Parathyroid adenoma (tissue), 2 donors: ENCODE measurements around the gene ZNF672.

Experiments used
- H2AFZ ChIP-seq: fragments of 300-600 bp; sonication (generic); one replicate; pipeline ENCODE4 v1.7.0; 2017; ENCODE audit warnings: antibody characterized with exemption, mild to moderate bottlenecking
- H3K27ac ChIP-seq: fragments of 300-600 bp; sonication (generic); one replicate; pipeline ENCODE4 v1.7.0; 2017
- H3K27me3 ChIP-seq: fragments of 300-600 bp; sonication (generic); one replicate; pipeline ENCODE4 v1.7.0; 2017; ENCODE audit warnings: low read length; ENCODE audit not compliant: control insufficient read depth, insufficient read depth
- H3K36me3 ChIP-seq: fragments of 300-600 bp; sonication (generic); one replicate; pipeline ENCODE4 v1.7.0; 2017; ENCODE audit warnings: low read length; ENCODE audit not compliant: control insufficient read depth, insufficient read depth
- H3K4me1 ChIP-seq: fragments of 300-600 bp; sonication (generic); one replicate; pipeline ENCODE4 v1.7.0; 2017; ENCODE audit warnings: control low read depth
- H3K4me2 ChIP-seq: fragments of 300-600 bp; sonication (generic); one replicate; pipeline ENCODE4 v1.7.0; 2017; ENCODE audit warnings: low read length
- H3K4me3 ChIP-seq: fragments of 300-600 bp; sonication (generic); one replicate; pipeline ENCODE4 v1.7.0; 2017; ENCODE audit warnings: low read depth, low read length
- H3K79me2 ChIP-seq: fragments of 300-600 bp; sonication (generic); one replicate; pipeline ENCODE4 v1.7.0; 2017; ENCODE audit warnings: control low read depth
- H3K9ac ChIP-seq: fragments of 300-600 bp; sonication (generic); one replicate; pipeline ENCODE4 v1.7.0; 2017; ENCODE audit warnings: mild to moderate bottlenecking
- H3K9me3 ChIP-seq: fragments of 300-600 bp; sonication (generic); one replicate; pipeline ENCODE4 v1.7.0; 2017; ENCODE audit warnings: low read length; ENCODE audit not compliant: control insufficient read depth
- CTCF ChIP-seq: fragments of 300-600 bp; sonication (generic); IDR thresholded peaks from one replicate; pipeline ENCODE4 v1.7.0; 2017; ENCODE audit warnings: antibody characterized with exemption, mild to moderate bottlenecking
- donor health status: primary hyperparathyroidism.

Gene ZNF672

GRCh38 chr1:248839168-248839555 lies 1.1 kb downstream of the ZNF672 start:
- no peak for TF ChIP-seq CTCF
- Histone ChIP-seq H3K4me3 (peak overlapping the region; percentile 87), H3K27ac (peak overlapping the region; percentile 98), H2AFZ (peak overlapping the region; percentile 88), H3K79me2 (peaks cover 9% of the 10 kb centered on the region), H3K9me3 (no peaks in the 10 kb centered on the region), H3K9ac (peak overlapping the region; percentile 93), H3K36me3 (no peaks in the 10 kb centered on the region), H3K27me3 (no peaks in the 10 kb centered on the region), H3K4me2 (peak overlapping the region; percentile 79), H3K4me1 (no peaks in the 10 kb centered on the region)

GRCh38 chr1:248840946-248841345 lies 2.9 kb downstream of the ZNF672 start:
- Histone ChIP-seq H3K36me3 (no peaks in the 10 kb centered on the region), H3K4me3 (no peak overlapping the region), H3K79me2 (peaks cover 9% of the 10 kb centered on the region), H3K27me3 (no peaks in the 10 kb centered on the region), H3K4me2 (no peak overlapping the region), H3K9ac (no peak overlapping the region), H3K9me3 (no peaks in the 10 kb centered on the region), H3K27ac (no peak overlapping the region), H3K4me1 (no peaks in the 10 kb centered on the region), H2AFZ (no peak overlapping the region)
- TF ChIP-seq CTCF, result no peak

GRCh38 chr1:248841702-248842395 lies 3.8 kb downstream of the ZNF672 start:
- peaks cover 9% of the 10 kb centered on the region for H3K79me2 ChIP-seq
- H2AFZ ChIP-seq, result no peak overlapping the region
- no peak overlapping the region for H3K9ac ChIP-seq
- TF ChIP-seq CTCF, result peak; percentile 22
- H3K27ac ChIP-seq, result no peak overlapping the region
- no peaks in the 10 kb centered on the region for H3K9me3 ChIP-seq
- no peaks in the 10 kb centered on the region for H3K36me3 ChIP-seq
- H3K4me3 ChIP-seq, result no peak overlapping the region
- H3K4me2 ChIP-seq, result no peak overlapping the region
- H3K27me3 ChIP-seq, result no peaks in the 10 kb centered on the region
- no peaks in the 10 kb centered on the region for H3K4me1 ChIP-seq

GRCh38 chr1:248842781-248843331 lies 4.8 kb downstream of the ZNF672 start:
- H3K9me3 ChIP-seq, result no peaks in the 10 kb centered on the region
- H3K4me1 ChIP-seq, result no peaks in the 10 kb centered on the region
- H3K27ac ChIP-seq, result no peak overlapping the region
- H3K4me2 ChIP-seq, result no peak overlapping the region
- peaks cover 9% of the 10 kb centered on the region for H3K79me2 ChIP-seq
- no peak overlapping the region for H3K9ac ChIP-seq
- no peaks in the 10 kb centered on the region for H3K27me3 ChIP-seq
- no peaks in the 10 kb centered on the region for H3K36me3 ChIP-seq
- H3K4me3 ChIP-seq, result no peak overlapping the region
- H2AFZ ChIP-seq, result no peak overlapping the region
- no peak for TF ChIP-seq CTCF

GRCh38 chr1:248843687-248844086 lies 5.7 kb downstream of the ZNF672 start:
- TF ChIP-seq CTCF, result no peak
- no peak overlapping the region for H3K4me2 ChIP-seq
- peaks cover 9% of the 10 kb centered on the region for H3K79me2 ChIP-seq
- no peaks in the 10 kb centered on the region for H3K27me3 ChIP-seq
- no peak overlapping the region for H2AFZ ChIP-seq
- H3K4me1 ChIP-seq, result no peaks in the 10 kb centered on the region
- no peak overlapping the region for H3K9ac ChIP-seq
- no peaks in the 10 kb centered on the region for H3K9me3 ChIP-seq
- no peak overlapping the region for H3K27ac ChIP-seq
- no peak overlapping the region for H3K4me3 ChIP-seq
- no peaks in the 10 kb centered on the region for H3K36me3 ChIP-seq
